Brain microvascular endothelial cell (primary cell): Measurements from ENCODE around the gene RBFOX2.

Source experiments
- DNase-seq: peaks from one replicate; pipeline ENCODE4 v3.0.0-alpha.2; 2020
- H3K27ac ChIP-seq: fragments of 250-450 bp; sonication (Bioruptor Pico); 2 replicates; pipeline ENCODE4 v1.5.1; 2020; ENCODE audit warnings: mild to moderate bottlenecking, moderate library complexity
- H3K27me3 ChIP-seq: fragments of 250-450 bp; sonication (Bioruptor Pico); replicated peaks from 2 replicates; pipeline ENCODE4 v1.5.1; 2020; ENCODE audit warnings: mild to moderate bottlenecking
- H3K36me3 ChIP-seq: fragments of 250-450 bp; sonication (Bioruptor Pico); replicated peaks from 2 replicates; pipeline ENCODE4 v1.5.1; 2020; ENCODE audit warnings: mild to moderate bottlenecking
- H3K4me3 ChIP-seq: 2 replicates; pipeline ENCODE4 v1.5.1; 2011; ENCODE audit warnings: low read depth, mild to moderate bottlenecking, control low read depth, low read length, moderate library complexity
- CTCF ChIP-seq: IDR thresholded peaks from 2 replicates; pipeline ENCODE4 v1.5.1; 2011; ENCODE audit warnings: low read depth, mild to moderate bottlenecking, moderate library complexity, low read length, control low read depth, inconsistent platforms; ENCODE audit errors: missing control alignments
- in situ Hi-C: cut with HindIII; loops from 2 replicates; pipeline ENCODE4 v1.10.0; 2017; ENCODE audit warnings: low sequenced_read_pairs, low pct_ligation_motif_present

Gene RBFOX2

GRCh38 chr22:35928285-35928798, 100.3 kb downstream of the RBFOX2 start:
- no peak overlapping the region for H3K27ac ChIP-seq
- H3K27me3 ChIP-seq, result no peaks in the 10 kb centered on the region
- in situ Hi-C loops, result no loop called here
- TF ChIP-seq CTCF, result no peak
- H3K4me3 ChIP-seq, result no peak overlapping the region
- no peaks in the 10 kb centered on the region for H3K36me3 ChIP-seq
- DNase-seq, result no peak

GRCh38 chr22:35923026-35923425, 105.6 kb downstream of the RBFOX2 start:
- DNase-seq, result no peak
- no peak for TF ChIP-seq CTCF
- H3K27ac ChIP-seq, result no peak overlapping the region
- H3K36me3 ChIP-seq, result no peaks in the 10 kb centered on the region
- H3K27me3 ChIP-seq, result no peaks in the 10 kb centered on the region
- no peak overlapping the region for H3K4me3 ChIP-seq
- in situ Hi-C loops, result no loop called here

GRCh38 chr22:35921777-35922176, 106.8 kb downstream of the RBFOX2 start:
- Histone ChIP-seq H3K27ac (peak overlapping the region; percentile 64), H3K36me3 (no peaks in the 10 kb centered on the region), H3K4me3 (no peak overlapping the region), H3K27me3 (no peaks in the 10 kb centered on the region)
- peak; percentile 73 for TF ChIP-seq CTCF
- DNase-seq, result peak; percentile 88
- in situ Hi-C loops, result no loop called here

- no peak for TF ChIP-seq CTCF
- no peak overlapping the region for H3K27ac ChIP-seq
- H3K4me3 ChIP-seq, result no peak overlapping the region
- DNase-seq, result no peak
- in situ Hi-C loops, result no loop called here
- H3K27me3 ChIP-seq, result no peaks in the 10 kb centered on the region
- no peaks in the 10 kb centered on the region for H3K36me3 ChIP-seq
Measured at GRCh38 chr22:35921044-35921443, 107.6 kb downstream of the RBFOX2 start.

GRCh38 chr22:35919002-35919542, 109.6 kb downstream of the RBFOX2 start:
- Histone ChIP-seq H3K27ac (no peak overlapping the region), H3K36me3 (no peaks in the 10 kb centered on the region), H3K27me3 (no peaks in the 10 kb centered on the region), H3K4me3 (no peak overlapping the region)
- no peak for TF ChIP-seq CTCF
- in situ Hi-C loops, result no loop called here
- DNase-seq, result no peak

- no peak overlapping the region for H3K27ac ChIP-seq
- no peaks in the 10 kb centered on the region for H3K27me3 ChIP-seq
- H3K4me3 ChIP-seq, result no peak overlapping the region
- DNase-seq, result no peak
- TF ChIP-seq CTCF, result no peak
- in situ Hi-C loops, result no loop called here
- H3K36me3 ChIP-seq, result no peaks in the 10 kb centered on the region
Measured at GRCh38 chr22:35918456-35918855, 110.2 kb downstream of the RBFOX2 start.
